ENCODE measurements around the gene MAP3K15. TPM values are rescaled to one million over a fixed set of nuclear protein-coding genes. Genes with fewer than 3 reads are reported as not detected.

MAP3K15 gene
- total and polyA plus RNA-seq, 2 of the 13 experiments (the other 11 are each of a cell fraction or from before 2014, with no cell fraction given), result 3.9 to 6.4 TPM

DNA sequence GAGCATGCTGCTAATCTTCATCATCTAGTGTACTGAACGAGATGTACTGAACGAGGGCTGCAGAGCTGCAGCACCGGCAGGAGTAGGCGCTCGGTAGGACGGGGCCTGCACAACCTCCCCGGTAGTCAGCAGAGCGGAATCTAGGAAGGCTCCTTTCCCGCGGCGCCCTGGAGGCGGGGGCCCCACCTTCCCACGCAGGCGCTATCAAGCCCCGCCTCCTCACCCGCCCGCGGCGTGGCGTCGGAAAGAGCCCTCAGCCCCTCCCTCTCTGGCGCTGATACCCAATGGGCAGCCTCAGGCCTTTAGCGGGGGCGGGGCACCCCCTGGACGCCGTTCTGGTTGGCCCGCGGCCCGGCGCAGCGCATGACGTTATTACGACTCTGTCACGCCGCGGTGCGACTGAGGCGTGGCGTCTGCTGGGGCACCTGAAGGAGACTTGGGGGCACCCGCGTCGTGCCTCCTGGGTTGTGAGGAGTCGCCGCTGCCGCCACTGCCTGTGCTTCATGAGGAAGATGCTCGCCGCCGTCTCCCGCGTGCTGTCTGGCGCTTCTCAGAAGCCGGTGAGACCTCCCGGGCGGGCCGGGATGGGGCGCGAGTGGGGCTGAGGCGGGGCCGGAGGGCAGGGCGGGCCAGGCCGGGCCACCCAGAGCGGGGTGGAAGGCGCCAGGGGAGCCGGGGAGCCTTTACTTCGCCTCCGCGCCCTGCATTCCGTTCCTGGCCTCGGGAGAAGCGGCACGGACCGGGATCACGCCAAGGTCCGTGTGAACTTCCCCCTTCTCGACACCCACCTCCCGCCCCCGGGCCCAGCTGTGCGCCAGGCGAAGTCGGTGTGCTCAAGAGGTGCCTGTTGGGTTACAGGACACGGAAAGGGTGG is 171.5 kb downstream of the MAP3K15 start, which contains the start of gene PDHA1 (continued):
- TF ChIP-seq POLR2A (IDR thresholded peaks at IDR 0.05; ENCODE audit: insufficient read depth in 1 of 2, low read depth in 2 of 2, low read length in 2 of 2), result peak; percentile 79 to 80
- no peak for TF ChIP-seq NFIB (CRISPR knock-in tag; IDR thresholded peaks at IDR 0.05; ENCODE audit: borderline replicate concordance)
- peak; percentile 80 for TF ChIP-seq ZFY (CRISPR knock-in tag; IDR thresholded peaks at IDR 0.05)
- TF ChIP-seq SPEN (CRISPR knock-in tag; IDR thresholded peaks at IDR 0.05; ENCODE audit: low read depth), result no peak; the same call in 1 of the 2 replicates
- TF ChIP-seq, protein P1, sequence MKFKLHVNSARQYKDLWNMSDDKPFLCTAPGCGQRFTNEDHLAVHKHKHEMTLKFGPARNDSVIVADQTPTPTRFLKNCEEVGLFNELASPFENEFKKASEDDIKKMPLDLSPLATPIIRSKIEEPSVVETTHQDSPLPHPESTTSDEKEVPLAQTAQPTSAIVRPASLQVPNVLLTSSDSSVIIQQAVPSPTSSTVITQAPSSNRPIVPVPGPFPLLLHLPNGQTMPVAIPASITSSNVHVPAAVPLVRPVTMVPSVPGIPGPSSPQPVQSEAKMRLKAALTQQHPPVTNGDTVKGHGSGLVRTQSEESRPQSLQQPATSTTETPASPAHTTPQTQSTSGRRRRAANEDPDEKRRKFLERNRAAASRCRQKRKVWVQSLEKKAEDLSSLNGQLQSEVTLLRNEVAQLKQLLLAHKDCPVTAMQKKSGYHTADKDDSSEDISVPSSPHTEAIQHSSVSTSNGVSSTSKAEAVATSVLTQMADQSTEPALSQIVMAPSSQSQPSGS (CRISPR knock-in tag; IDR thresholded peaks at IDR 0.05), result 0 out of 2 replicates have a peak, but pooled peaks have one; percentile 36
- peak; percentile 63 for TF ChIP-seq POLR2AphosphoS5 (IDR thresholded peaks at IDR 0.05; ENCODE audit: low read depth, low read length)
- TF ChIP-seq MXI1 (IDR thresholded peaks at IDR 0.05; ENCODE audit: borderline replicate concordance, low read depth, low read length), result peak; percentile 79; the same call in 1 of the 3 replicates
- TF ChIP-seq MYC (CRISPR knock-in tag; IDR thresholded peaks at IDR 0.05; ENCODE audit: borderline replicate concordance), result peak; percentile 46; the same call in 1 of the 2 replicates
- no peak for TF ChIP-seq TRIM24 (CRISPR knock-in tag; IDR thresholded peaks at IDR 0.05)
- no peak for TF ChIP-seq ZNF160 (CRISPR knock-in tag; IDR thresholded peaks at IDR 0.05)
- TF ChIP-seq MIXL1 (CRISPR knock-in tag; IDR thresholded peaks at IDR 0.05), result no peak
- 0 out of 2 replicates have a peak, but pooled peaks have one; percentile 59 for TF ChIP-seq SIN3B (IDR thresholded peaks at IDR 0.05; ENCODE audit: low read length)
- no peak for TF ChIP-seq ZNF768 (CRISPR knock-in tag; IDR thresholded peaks at IDR 0.05)
- no peak for TF ChIP-seq MTA1 (CRISPR knock-in tag; IDR thresholded peaks at IDR 0.05; ENCODE audit: borderline replicate concordance)
- no peak for TF ChIP-seq ZKSCAN5 (CRISPR knock-in tag; IDR thresholded peaks at IDR 0.05)
- TF ChIP-seq ZBED4 (CRISPR knock-in tag; IDR thresholded peaks at IDR 0.05; ENCODE audit: borderline replicate concordance), result no peak
- 0 out of 2 replicates have a peak, but pooled peaks have one; percentile 37 for TF ChIP-seq ZBTB21 (CRISPR knock-in tag; IDR thresholded peaks at IDR 0.05)
- TF ChIP-seq SP4 (CRISPR knock-in tag; IDR thresholded peaks at IDR 0.05), result peak; percentile 96
- TF ChIP-seq, protein P2, sequence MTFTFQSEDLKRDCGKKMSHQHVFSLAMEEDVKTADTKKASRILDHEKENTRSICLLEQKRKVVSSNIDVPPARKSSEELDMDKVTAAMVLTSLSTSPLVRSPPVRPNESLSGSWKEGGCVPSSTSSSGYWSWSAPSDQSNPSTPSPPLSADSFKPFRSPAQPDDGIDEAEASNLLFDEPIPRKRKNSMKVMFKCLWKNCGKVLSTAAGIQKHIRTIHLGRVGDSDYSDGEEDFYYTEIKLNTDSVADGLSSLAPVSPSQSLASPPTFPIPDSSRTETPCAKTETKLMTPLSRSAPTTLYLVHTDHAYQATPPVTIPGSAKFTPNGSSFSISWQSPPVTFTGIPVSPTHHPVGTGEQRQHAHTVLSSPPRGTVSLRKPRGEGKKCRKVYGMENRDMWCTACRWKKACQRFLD (CRISPR knock-in tag; IDR thresholded peaks at IDR 0.05; ENCODE audit: borderline replicate concordance), result no peak
- TF ChIP-seq KDM5A (IDR thresholded peaks at IDR 0.05; ENCODE audit: borderline replicate concordance, low read length), result peak; percentile 68; the same call in 1 of the 2 replicates
- peak; percentile 39; the same call in 1 of the 2 replicates for TF ChIP-seq ZNF788 (CRISPR knock-in tag; IDR thresholded peaks at IDR 0.05; ENCODE audit: borderline replicate concordance)
- peak; percentile 50; the same call in 1 of the 2 replicates for TF ChIP-seq TBX2 (CRISPR knock-in tag; IDR thresholded peaks at IDR 0.05; ENCODE audit: borderline replicate concordance)
